ENCODE results near the gene LURAP1L.

- TF ChIP-seq GATA3 (IDR thresholded peaks at IDR 0.05; ENCODE audit: low read depth, low read length) (no peak), GATA2 (IDR thresholded peaks at IDR 0.05; ENCODE audit: low read depth, low read length) (no peak)
Measured at GRCh38 chr9:12726795-12727194, 48.0 kb upstream of the LURAP1L start.

Data from SH-SY5Y (cell line).